Activated CD4-positive, CD25-positive, alpha-beta regulatory T cell treated with anti-CD3 and anti-CD28 coated beads, Interleukin-2, amount 50 U/mL, for 24 hours (primary cell): ENCODE measurements around the gene AHCYL1.
"Not testable (repeated sequence)": the region's sequence is repeated elsewhere in the genome, so short reads cannot be mapped to it uniquely, and the experiment has no call there.

Source experiments
- ATAC-seq, 2 donors: fragments of 150-1000 bp; cut with Tn5 transposase; one replicate each; pipeline ENCODE4 v1.10.0; 2021; ENCODE audit warnings: mild to moderate bottlenecking in 1 of 2, moderate library complexity in 1 of 2

AHCYL1 gene

GRCh38 chr1:109984456-109985246 is at the start of gene AHCYL1:
AHCYL1 (plus strand) TSS chr1:109984765; CDS start chr1:109985053, 288 bp downstream.
- peak; percentile 98 to 99 for ATAC-seq

GRCh38 chr1:109935451-109935900 is 49.1 kb upstream of the AHCYL1 start:
- ATAC-seq = no peak

- ATAC-seq = no peak
Measured at GRCh38 chr1:109937738-109938137, 46.8 kb upstream of the AHCYL1 start.

GRCh38 chr1:109938556-109938955 is 46.0 kb upstream of the AHCYL1 start:
- ATAC-seq = no peak

GRCh38 chr1:109942434-109942833 is 42.1 kb upstream of the AHCYL1 start:
- no peak for ATAC-seq

GRCh38 chr1:109944541-109944940 is 40.0 kb upstream of the AHCYL1 start:
- no peak for ATAC-seq

GRCh38 chr1:109946511-109946910 is 38.1 kb upstream of the AHCYL1 start:
- no peak for ATAC-seq

GRCh38 chr1:109947582-109948284 is 36.8 kb upstream of the AHCYL1 start:
- no peak for ATAC-seq

- ATAC-seq = no peak
Measured at GRCh38 chr1:109948285-109948630, 36.3 kb upstream of the AHCYL1 start.

- no peak for ATAC-seq
Measured at GRCh38 chr1:109950038-109950437, 34.5 kb upstream of the AHCYL1 start.

- ATAC-seq = no peak
Measured at GRCh38 chr1:109950509-109950908, 34.1 kb upstream of the AHCYL1 start.

- not testable (repeated sequence) for ATAC-seq
Measured at GRCh38 chr1:109951501-109951900, 33.1 kb upstream of the AHCYL1 start.

- no peak for ATAC-seq
Measured at GRCh38 chr1:109954041-109954512, 30.5 kb upstream of the AHCYL1 start.

- no peak for ATAC-seq
Measured at GRCh38 chr1:109959632-109959973, 25.0 kb upstream of the AHCYL1 start.

GRCh38 chr1:109959974-109960744 is 24.4 kb upstream of the AHCYL1 start:
- ATAC-seq = no peak

GRCh38 chr1:109960745-109961094 is 23.8 kb upstream of the AHCYL1 start:
- no peak for ATAC-seq

- no peak for ATAC-seq
Measured at GRCh38 chr1:109963864-109964263, 20.7 kb upstream of the AHCYL1 start.

- no peak for ATAC-seq
Measured at GRCh38 chr1:109969146-109969829, 15.3 kb upstream of the AHCYL1 start.

GRCh38 chr1:109969907-109970306 is 14.7 kb upstream of the AHCYL1 start:
- ATAC-seq = no peak

GRCh38 chr1:109971559-109971958 is 13.0 kb upstream of the AHCYL1 start:
- no peak for ATAC-seq

- ATAC-seq = no peak
Measured at GRCh38 chr1:109974191-109974590, 10.4 kb upstream of the AHCYL1 start.

GRCh38 chr1:109975718-109976117 is 8.8 kb upstream of the AHCYL1 start:
- no peak for ATAC-seq

GRCh38 chr1:109976762-109977161 is 7.8 kb upstream of the AHCYL1 start:
- no peak for ATAC-seq
